BJ (cell line): Measurements from ENCODE around the gene APOC1. TPM values are rescaled to one million over a fixed set of nuclear protein-coding genes. Genes with fewer than 3 reads are reported as not detected.
A peak's percentile ranks its signal among the peaks of the same experiment; 100 is the strongest.

Source experiments
- CTCF ChIA-PET: fragments of 350-600 bp; formaldehyde crosslinking; extraction: SDS; loops from one replicate; lab custom pipeline; 2021; ENCODE audit warnings: antibody characterized with exemption, inconsistent platforms; lab: Yijun Ruan, JAX
- POLR2A ChIA-PET: fragments of 300-600 bp; sonication (Branson Sonifier 250); formaldehyde crosslinking; extraction: SDS; loops from one replicate; lab custom pipeline; 2021; ENCODE audit warnings: antibody characterized with exemption; lab: Charles Lee
- DNase-seq: peaks from one replicate; pipeline ENCODE4 v3.0.0-alpha.2; 2011; ENCODE audit warnings: low read depth
- H3K27me3 ChIP-seq: 2 replicates; pipeline ENCODE4 v1.6.0; 2011; ENCODE audit warnings: low read length; ENCODE audit not compliant: control insufficient read depth, insufficient read depth
- H3K36me3 ChIP-seq: 2 replicates; pipeline ENCODE4 v1.5.1; 2011; ENCODE audit warnings: low read length; ENCODE audit not compliant: control insufficient read depth, insufficient read depth
- H3K4me3 ChIP-seq: 2 replicates; pipeline ENCODE4 v1.5.1; 2011; ENCODE audit warnings: low read depth, mild to moderate bottlenecking, control low read depth, low read length
- CTCF ChIP-seq: IDR thresholded peaks from 2 replicates; pipeline ENCODE4 v1.5.1; 2011; ENCODE audit warnings: low read depth, mild to moderate bottlenecking, control low read depth, inconsistent platforms, low read length, moderate library complexity; ENCODE audit not compliant: insufficient read depth
- polyA plus RNA-seq: library from polyadenylated mRNA; depleted of rRNA; stranded (reverse); fragments of >200 nt; gene quantifications from 2 replicates; pipeline ENCODE4 v1.2.3, GENCODE V29; 2011

APOC1 gene
- polyA plus RNA-seq, 1 experiment, result 4.9 TPM

GRCh38 chr19:44890366-44891015 lies 23.9 kb upstream of the APOC1 start:
- POLR2A ChIA-PET, result interaction anchor here (0.6 to 0.7 kb wide), 4 partner anchors 39 to 1984 kb away, joined by 3 to 11 read pairs (median 4); no protein-coding TSS in a partner anchor
- peaks cover 37% of the 10 kb centered on the region for H3K36me3 ChIP-seq
- CTCF ChIA-PET, result interaction anchor here (4.0 kb wide), 1 partner anchor 13 kb away, joined by 31 read pairs; no protein-coding TSS in a partner anchor
- H3K27me3 ChIP-seq, result no peaks in the 10 kb centered on the region
- no peak for TF ChIP-seq CTCF
- H3K4me3 ChIP-seq, result peak overlapping the region; percentile 57
- DNase-seq, result peak; percentile 99

- no peak for DNase-seq
These were observed 23.2 kb upstream of the APOC1 start, which contains the start of gene TOMM40 for GRCh38 chr19:44891016-44891882. TOMM40 (plus strand) TSS chr19:44891254; CDS start chr19:44891416, 162 bp downstream.

GRCh38 chr19:44892932-44893331 lies 21.5 kb upstream of the APOC1 start:
- no peak for DNase-seq
- CTCF ChIA-PET, result interaction anchor here (1.1 to 4.0 kb wide), 2 partner anchors 10 to 62 kb away, joined by 3 to 31 read pairs; partner anchors contain the start of gene CLPTM1
- POLR2A ChIA-PET, result no interaction called here
- no peaks in the 10 kb centered on the region for H3K27me3 ChIP-seq
- H3K4me3 ChIP-seq, result no peak overlapping the region
- peaks cover 40% of the 10 kb centered on the region for H3K36me3 ChIP-seq
- TF ChIP-seq CTCF, result no peak

More at GRCh38 chr19:44891016-44891882, 23.2 kb upstream of the APOC1 start, which contains the start of gene TOMM40:
- POLR2A ChIA-PET, result no interaction called here
- CTCF ChIA-PET, result interaction anchor here (4.0 kb wide), 1 partner anchor 12 kb away, joined by 31 read pairs; no protein-coding TSS in a partner anchor
- peak within 1 kb of the TSS; percentile 80 for H3K4me3 ChIP-seq
- H3K36me3 ChIP-seq, result peaks cover 37% of the 10 kb centered on the region
- no peaks in the 10 kb centered on the region for H3K27me3 ChIP-seq
- no peak for TF ChIP-seq CTCF

- POLR2A ChIA-PET, result no interaction called here
- no peak overlapping the region for H3K4me3 ChIP-seq
- peaks cover 36% of the 10 kb centered on the region for H3K36me3 ChIP-seq
- no peak for TF ChIP-seq CTCF
- CTCF ChIA-PET, result interaction anchor here (4.0 kb wide), 1 partner anchor 10 kb away, joined by 31 read pairs; no protein-coding TSS in a partner anchor
- H3K27me3 ChIP-seq, result no peaks in the 10 kb centered on the region
- no peak for DNase-seq
These were observed 20.9 kb upstream of the APOC1 start for GRCh38 chr19:44893332-44894051.
